ENCODE results near the gene NDUFAB1.

DNA sequence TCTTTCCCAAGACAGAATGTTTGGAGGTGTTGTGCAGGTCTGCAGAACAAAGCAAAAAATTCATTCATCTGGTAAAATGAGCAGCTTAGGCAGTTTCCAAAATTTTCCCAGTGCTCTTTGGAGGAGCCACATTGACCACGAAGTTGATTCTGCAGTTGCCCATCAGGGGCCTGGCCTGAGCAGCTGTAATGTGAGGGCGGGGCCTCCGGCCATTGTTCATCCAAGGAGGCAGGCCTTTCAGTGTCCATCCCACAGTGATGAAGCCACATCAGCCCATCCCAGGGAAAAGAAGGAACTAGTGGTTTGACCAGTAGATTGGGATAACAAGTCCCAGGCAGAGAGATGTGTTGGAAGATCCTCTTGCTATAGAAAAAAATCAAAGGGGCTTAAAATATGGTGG lies 28.5 kb downstream of the NDUFAB1 start:
- TF ChIP-seq, protein P1, sequence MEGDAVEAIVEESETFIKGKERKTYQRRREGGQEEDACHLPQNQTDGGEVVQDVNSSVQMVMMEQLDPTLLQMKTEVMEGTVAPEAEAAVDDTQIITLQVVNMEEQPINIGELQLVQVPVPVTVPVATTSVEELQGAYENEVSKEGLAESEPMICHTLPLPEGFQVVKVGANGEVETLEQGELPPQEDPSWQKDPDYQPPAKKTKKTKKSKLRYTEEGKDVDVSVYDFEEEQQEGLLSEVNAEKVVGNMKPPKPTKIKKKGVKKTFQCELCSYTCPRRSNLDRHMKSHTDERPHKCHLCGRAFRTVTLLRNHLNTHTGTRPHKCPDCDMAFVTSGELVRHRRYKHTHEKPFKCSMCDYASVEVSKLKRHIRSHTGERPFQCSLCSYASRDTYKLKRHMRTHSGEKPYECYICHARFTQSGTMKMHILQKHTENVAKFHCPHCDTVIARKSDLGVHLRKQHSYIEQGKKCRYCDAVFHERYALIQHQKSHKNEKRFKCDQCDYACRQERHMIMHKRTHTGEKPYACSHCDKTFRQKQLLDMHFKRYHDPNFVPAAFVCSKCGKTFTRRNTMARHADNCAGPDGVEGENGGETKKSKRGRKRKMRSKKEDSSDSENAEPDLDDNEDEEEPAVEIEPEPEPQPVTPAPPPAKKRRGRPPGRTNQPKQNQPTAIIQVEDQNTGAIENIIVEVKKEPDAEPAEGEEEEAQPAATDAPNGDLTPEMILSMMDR (IDR thresholded peaks at IDR 0.05; ENCODE audit: poor library complexity): no peak
- no peak for TF ChIP-seq EZH2 (IDR thresholded peaks at IDR 0.05; ENCODE audit: borderline replicate concordance)

Data from hepatocyte (in vitro differentiated cells).